ENCODE results near the gene MRPL38.

MRPL38 gene

DNA sequence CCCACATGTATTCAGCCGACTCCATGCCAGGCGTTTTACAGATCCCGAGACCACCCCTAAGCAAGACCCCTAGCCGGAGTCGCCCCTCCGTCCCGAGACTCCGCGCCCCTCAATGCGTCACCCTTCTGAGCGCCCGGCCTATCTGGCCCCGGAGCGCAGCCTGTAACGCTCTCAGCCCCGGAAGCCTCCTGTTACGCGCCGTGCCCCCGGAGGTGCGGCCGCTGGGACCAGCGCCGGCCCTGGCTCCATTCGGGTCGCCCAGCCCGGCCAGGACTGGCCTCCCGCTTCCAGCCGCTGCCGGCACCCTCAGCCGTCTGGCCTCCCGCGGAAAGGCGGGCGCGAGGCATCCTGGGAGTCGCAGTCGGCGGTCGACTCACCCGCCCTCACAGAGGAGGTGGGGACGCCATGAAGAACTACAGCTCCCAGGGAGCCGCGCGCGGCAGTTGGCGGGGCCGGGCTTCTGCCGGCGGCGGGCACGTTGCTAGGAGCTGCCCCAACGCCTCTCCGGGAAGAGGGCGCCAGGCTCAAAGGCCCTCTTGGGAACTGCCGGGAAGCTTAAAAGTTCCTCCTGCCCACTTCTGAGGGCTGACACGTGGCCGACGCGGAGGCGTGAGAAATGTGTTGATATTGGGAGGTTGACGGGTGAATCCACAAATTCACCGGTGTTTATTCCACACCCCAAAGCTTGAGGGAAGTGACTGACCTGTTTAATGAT, 36.2 kb upstream of the MRPL38 start, which contains the start of gene FBF1:
Gene FBF1, minus strand, starts transcription at position 316 of the 715 bp plus-strand sequence. CDS start 2,893 bp downstream, outside the sequence.
- TF ChIP-seq, protein P1, sequence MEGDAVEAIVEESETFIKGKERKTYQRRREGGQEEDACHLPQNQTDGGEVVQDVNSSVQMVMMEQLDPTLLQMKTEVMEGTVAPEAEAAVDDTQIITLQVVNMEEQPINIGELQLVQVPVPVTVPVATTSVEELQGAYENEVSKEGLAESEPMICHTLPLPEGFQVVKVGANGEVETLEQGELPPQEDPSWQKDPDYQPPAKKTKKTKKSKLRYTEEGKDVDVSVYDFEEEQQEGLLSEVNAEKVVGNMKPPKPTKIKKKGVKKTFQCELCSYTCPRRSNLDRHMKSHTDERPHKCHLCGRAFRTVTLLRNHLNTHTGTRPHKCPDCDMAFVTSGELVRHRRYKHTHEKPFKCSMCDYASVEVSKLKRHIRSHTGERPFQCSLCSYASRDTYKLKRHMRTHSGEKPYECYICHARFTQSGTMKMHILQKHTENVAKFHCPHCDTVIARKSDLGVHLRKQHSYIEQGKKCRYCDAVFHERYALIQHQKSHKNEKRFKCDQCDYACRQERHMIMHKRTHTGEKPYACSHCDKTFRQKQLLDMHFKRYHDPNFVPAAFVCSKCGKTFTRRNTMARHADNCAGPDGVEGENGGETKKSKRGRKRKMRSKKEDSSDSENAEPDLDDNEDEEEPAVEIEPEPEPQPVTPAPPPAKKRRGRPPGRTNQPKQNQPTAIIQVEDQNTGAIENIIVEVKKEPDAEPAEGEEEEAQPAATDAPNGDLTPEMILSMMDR (conservative IDR thresholded peaks at IDR 0.05): no peak
- peak; percentile 62; the same call in 1 of the 2 replicates for TF ChIP-seq ZFX (IDR thresholded peaks at IDR 0.05)
- H3K27ac ChIP-seq: peak within 1 kb of the TSS; percentile 84

DNA sequence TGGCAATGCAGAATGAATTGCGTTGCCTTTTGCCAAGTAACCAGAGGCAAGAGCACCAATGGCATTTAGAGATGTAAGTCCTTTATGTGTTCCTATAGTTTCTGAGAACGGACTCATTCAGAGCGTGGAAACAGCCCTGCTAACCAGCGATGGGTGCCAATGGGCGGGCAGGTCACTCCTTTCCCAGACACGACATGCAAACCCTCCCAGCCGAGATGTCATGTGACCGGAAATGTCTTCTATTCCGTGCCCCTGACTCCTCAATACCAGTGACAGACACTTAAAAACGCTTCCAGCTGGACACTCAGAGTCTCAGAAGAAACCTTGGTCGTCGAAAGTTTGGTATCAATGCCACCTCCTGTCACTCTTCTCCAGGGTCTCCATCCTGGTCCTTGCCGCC, 33.0 kb upstream of the MRPL38 start:
- no peak overlapping the region for H3K27ac ChIP-seq
- TF ChIP-seq, protein P1 (conservative IDR thresholded peaks at IDR 0.05): no peak
- TF ChIP-seq ZFX (IDR thresholded peaks at IDR 0.05): no peak

DNA sequence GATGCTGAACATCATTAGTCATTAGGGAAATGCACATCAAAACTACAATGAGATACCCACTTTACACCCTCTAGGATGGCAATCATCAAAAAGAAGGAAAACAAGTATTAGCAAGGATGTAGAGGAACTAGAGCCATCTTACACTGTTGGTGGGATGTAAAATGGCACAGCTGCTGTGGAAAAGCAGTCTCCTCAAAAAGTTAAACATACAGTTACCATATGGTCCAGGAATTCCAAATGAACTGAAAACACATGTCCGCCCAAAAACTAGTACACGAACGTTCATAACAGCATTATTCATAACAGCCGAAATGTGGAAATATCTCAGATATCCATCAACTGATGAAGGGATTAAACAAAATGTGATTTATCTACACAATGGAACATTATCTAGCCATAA, 29.1 kb upstream of the MRPL38 start:
- H3K27ac ChIP-seq: no peak overlapping the region
- TF ChIP-seq, protein P1 (conservative IDR thresholded peaks at IDR 0.05): no peak
- TF ChIP-seq ZFX (IDR thresholded peaks at IDR 0.05): no peak

DNA sequence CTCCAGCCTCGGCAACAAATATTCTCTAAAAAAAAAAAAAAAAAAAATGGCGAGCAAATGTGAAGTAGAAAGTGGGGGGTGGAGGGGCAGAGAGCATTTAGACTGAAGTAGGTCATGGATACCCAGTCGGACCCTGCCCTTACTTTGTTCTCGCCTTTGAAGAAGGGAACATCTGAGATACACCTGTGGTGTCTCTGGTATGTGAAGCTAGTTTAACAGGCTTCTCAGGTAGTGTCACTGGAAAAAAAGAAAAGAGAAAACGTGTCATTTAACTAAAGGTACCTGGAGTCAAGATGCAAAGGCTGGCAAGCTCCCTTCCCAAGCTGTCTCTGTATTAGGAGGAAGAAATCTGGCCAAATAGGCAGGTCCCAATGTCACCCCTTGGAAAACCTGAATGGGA, 28.2 kb upstream of the MRPL38 start:
- H3K27ac ChIP-seq: no peak overlapping the region
- TF ChIP-seq ZFX (IDR thresholded peaks at IDR 0.05): no peak
- TF ChIP-seq, protein P1 (conservative IDR thresholded peaks at IDR 0.05): no peak

DNA sequence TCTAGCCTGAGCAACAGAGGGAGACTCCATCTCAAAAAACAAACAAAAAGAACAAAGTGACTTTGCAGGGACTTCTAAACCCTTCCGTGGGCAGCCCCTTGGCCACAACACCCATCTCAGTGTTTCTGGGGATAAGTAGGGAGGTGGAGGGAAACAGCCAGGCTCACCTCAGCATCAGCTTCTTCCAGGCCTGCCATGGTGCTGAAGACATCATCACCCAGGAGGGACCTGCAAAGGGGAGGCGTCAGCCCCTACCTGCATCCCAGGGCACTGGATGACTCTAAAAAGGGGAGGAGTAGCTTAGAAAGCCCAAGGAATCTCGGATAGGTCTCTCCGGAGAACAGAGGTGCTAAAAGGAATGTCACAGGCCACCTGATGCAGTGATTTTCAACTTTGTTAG, 26.4 kb upstream of the MRPL38 start:
- TF ChIP-seq, protein P1 (conservative IDR thresholded peaks at IDR 0.05): no peak
- no peak for TF ChIP-seq ZFX (IDR thresholded peaks at IDR 0.05)
- H3K27ac ChIP-seq: no peak overlapping the region

DNA sequence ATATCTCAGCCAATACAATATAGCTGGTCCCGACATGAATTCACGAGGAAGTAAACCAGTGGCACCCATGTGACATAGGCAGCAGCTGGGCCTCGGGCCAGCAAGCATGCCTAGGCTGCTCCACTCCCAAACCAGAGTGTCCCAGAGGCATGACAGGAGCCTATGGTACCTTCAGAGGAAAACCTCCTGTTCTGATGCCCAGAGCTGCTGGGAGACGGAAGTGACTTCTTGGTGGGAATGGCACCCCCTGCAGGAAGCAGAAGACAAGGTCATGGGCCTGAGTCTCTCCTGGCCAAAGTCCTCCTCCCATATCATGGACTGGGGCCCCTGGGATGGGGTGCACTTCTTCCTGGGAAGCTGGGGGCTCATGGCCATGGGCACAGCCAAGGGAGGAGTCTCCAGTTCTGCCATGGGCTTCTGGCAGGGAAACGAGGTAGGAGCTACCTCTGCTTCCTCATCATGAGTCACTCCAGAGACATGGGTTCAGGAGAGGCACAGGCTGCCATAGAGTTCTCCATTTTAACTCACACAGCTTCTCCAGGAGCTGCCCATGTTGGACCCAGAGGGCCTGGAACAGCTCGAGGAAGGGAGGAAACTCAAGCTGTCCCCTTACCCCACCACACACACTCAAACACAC, 22.7 kb upstream of the MRPL38 start:
- TF ChIP-seq, protein P1 (conservative IDR thresholded peaks at IDR 0.05): no peak; the same call in 1 of the 2 replicates
- no peak for TF ChIP-seq ZFX (IDR thresholded peaks at IDR 0.05)
- H3K27ac ChIP-seq: no peak overlapping the region; the same call in 1 of the 2 replicates

DNA sequence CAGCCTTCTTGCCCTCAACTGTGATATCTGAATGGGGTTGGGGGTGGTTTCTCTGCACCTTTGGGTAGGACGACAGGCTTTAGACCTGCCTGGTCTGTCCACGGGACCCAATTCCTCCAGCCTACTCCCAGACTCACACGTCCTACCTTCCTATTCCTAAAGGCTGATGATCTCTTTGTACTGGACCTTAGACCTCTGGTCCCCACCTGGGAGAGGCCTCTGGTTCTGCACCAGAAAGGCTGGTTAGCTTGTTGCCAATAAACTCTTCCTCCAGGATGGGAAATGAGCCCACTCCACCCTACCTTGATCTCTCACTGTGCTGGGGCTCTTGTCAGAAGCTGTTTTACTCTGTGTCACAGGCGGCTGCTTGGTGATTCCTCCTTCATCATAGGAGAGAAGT, 21.8 kb upstream of the MRPL38 start:
- TF ChIP-seq ZFX (IDR thresholded peaks at IDR 0.05): no peak
- TF ChIP-seq, protein P1 (conservative IDR thresholded peaks at IDR 0.05): no peak
- no peak overlapping the region for H3K27ac ChIP-seq
